Measurements from ENCODE around the gene USHBP1.
"Not testable (repeated sequence)": the region's sequence is repeated elsewhere in the genome, so short reads cannot be mapped to it uniquely, and the experiment has no call there.

USHBP1 gene

GRCh38 chr19:17296273-17296672 is 31.7 kb upstream of the USHBP1 start:
- DNase-seq (ENCODE audit: low read depth in 2 of 3, low spot score in 2 of 3) = no peak

DNA sequence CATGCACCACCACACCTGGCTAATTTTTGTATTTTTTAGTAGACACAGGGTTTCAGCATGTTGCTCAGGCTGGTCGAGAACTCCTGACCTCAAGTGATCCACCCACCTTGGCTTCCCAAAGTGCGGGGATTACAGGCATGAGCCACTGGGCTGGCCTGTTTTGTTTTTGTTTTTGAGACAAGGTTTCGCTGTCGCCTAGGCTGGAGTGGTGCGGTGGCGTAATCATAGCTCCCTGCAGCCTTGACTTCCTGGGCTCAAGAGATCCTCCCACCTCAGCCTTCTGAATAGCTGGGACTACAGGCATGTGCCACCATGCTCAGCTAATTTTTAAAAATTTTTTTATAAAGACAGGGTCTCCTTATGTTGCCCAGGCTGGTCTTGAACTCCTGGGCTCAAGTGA is 31.0 kb upstream of the USHBP1 start:
- DNase-seq (ENCODE audit: low read depth in 2 of 3, low spot score in 2 of 3) = not testable (repeated sequence)

- DNase-seq (ENCODE audit: low read depth in 2 of 3, low spot score in 2 of 3) = peak; percentile 42 to 50 (median 47)
Observed at GRCh38 chr19:17294051-17294891, 29.7 kb upstream of the USHBP1 start.

GRCh38 chr19:17293605-17294004 is 29.1 kb upstream of the USHBP1 start:
- DNase-seq (ENCODE audit: low read depth in 2 of 3, low spot score in 2 of 3) = no peak

GRCh38 chr19:17292301-17293074 is 27.9 kb upstream of the USHBP1 start:
- peak in 2 of 3 experiments; percentile 66 to 81 for DNase-seq (ENCODE audit: low read depth in 2 of 3, low spot score in 2 of 3)

DNA sequence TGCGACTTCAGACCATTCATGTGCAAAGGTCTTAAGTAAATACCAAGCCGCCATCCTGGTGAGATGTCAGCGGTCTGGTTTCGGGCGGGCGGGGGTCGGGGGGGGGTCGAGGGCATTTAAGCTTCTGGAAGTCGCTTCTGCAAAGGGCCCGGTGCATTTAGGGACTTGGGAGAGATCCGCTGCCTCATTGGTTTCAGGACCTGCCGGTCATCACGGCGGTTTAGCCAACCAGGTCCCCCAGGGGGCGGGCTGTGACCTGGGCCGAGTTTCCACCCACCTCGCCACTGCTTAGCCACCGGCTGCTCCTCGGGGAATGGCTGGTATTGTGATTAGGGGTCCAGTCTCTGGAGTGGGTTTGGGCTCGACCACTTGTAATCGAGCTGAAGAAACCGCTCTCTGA is 24.9 kb upstream of the USHBP1 start:
- peak in 1 of 3 experiments; percentile 40 for DNase-seq (ENCODE audit: low read depth in 2 of 3, low spot score in 2 of 3)

DNA sequence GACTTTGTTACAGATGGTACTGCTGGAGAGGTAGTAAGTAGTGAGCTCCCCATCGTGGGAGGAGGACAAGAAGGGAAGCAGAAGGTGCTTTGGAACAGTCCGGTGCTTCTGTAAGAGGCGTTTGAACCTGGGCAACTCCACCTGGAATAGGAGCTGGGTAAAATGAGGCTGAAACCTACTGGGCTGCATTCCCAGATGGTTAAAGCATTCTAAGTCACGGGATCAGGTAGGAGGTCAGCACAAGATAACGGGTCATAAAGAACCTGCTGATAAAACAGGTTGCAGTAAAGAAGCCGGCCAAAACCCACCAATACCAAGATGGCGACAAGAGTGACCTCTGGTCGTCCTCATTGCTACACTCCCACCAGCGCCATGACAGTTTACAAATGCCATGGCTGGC is 22.2 kb upstream of the USHBP1 start:
- no peak for DNase-seq (ENCODE audit: low read depth in 2 of 3, low spot score in 2 of 3)

- DNase-seq (ENCODE audit: low read depth in 2 of 3, low spot score in 2 of 3) = no peak
Observed at GRCh38 chr19:17286263-17286662, 21.7 kb upstream of the USHBP1 start.

GRCh38 chr19:17285415-17286135 is 21.0 kb upstream of the USHBP1 start:
- no peak for DNase-seq (ENCODE audit: low read depth in 2 of 3, low spot score in 2 of 3)

GRCh38 chr19:17283504-17283996 is 19.0 kb upstream of the USHBP1 start:
- no peak for DNase-seq (ENCODE audit: low read depth in 2 of 3, low spot score in 2 of 3)

GRCh38 chr19:17282488-17283125 is 18.1 kb upstream of the USHBP1 start:
- peak; percentile 60 to 72 (median 71) for DNase-seq (ENCODE audit: low read depth in 2 of 3, low spot score in 2 of 3)

DNA sequence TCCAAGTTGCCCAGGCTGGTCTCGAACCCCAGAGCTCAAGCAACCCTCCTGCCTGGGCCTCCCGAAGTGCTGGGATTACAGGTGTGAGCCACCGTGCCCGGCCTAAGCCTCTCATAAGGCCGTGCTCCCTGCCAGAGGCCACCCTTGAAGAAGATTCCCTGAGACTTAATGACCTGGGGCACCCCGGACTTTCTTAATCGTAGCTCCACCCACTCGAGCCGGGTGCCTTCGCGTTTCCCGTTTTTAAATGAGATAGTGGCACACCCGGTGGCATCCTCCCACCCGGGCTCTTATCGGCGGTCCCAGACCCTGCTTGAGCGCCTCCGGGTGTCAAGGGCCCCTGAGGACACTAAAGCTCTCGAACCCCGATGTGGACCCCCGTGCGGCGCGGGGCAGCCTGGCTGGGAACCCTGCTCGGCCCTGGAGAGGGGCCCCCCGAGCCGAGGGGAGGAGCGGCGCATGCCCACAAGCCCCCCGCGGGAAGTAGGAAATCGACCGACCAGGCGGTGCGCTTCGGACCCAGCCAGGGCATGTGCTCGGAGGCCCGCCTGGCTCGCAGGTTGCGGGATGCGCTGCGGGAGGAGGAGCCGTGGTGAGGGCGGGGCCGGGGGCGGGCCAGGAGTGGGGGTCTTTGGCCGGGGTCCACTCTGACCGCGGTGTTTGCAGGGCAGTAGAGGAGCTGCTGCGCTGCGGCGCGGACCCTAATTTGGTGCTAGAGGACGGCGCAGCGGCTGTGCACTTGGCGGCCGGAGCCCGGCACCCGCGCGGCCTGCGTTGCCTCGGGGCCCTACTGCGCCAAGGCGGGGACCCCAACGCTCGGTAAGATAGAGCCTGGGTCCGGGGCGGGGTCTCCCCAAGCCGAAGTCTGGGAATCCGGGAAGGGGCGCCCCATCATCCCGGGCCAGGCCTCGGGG is 17.1 kb upstream of the USHBP1 start, which contains the start of gene ANKLE1:
TSS of gene ANKLE1 (plus strand) at position 511 of the 914 bp plus-strand sequence. CDS start at position 531, 20 bp downstream.
- DNase-seq (ENCODE audit: low read depth in 2 of 3, low spot score in 2 of 3) = peak in 2 of 3 experiments; percentile 26 to 30

GRCh38 chr19:17279436-17279835 is 14.9 kb upstream of the USHBP1 start:
- DNase-seq (ENCODE audit: low read depth in 2 of 3, low spot score in 2 of 3) = no peak

GRCh38 chr19:17275441-17276175 is 11.1 kb upstream of the USHBP1 start:
- no peak for DNase-seq (ENCODE audit: low read depth in 2 of 3, low spot score in 2 of 3)

- DNase-seq (ENCODE audit: low read depth in 2 of 3, low spot score in 2 of 3) = not testable (repeated sequence)
Observed at GRCh38 chr19:17274892-17275291, 10.3 kb upstream of the USHBP1 start.

DNA sequence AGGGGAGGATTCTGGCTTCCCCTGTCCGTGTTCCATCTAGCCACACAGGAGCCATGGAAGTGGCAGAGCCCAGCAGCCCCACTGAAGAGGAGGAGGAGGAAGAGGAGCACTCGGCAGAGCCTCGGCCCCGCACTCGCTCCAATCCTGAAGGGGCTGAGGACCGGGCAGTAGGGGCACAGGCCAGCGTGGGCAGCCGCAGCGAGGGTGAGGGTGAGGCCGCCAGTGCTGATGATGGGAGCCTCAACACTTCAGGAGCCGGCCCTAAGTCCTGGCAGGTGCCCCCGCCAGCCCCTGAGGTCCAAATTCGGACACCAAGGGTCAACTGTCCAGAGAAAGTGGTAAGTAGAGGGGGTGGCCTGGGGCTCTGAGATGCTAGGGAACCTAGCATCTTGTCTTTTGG is 4.2 kb upstream of the USHBP1 start:
- DNase-seq (ENCODE audit: low read depth in 2 of 3, low spot score in 2 of 3) = no peak

- DNase-seq (ENCODE audit: low read depth in 2 of 3, low spot score in 2 of 3) = peak; percentile 67 to 83 (median 78)
Observed at GRCh38 chr19:17266975-17267788, 2.6 kb upstream of the USHBP1 start, which contains the start of gene BABAM1. BABAM1 (plus strand) TSS chr19:17267443; CDS start chr19:17268807, 1,364 bp downstream.

DNA sequence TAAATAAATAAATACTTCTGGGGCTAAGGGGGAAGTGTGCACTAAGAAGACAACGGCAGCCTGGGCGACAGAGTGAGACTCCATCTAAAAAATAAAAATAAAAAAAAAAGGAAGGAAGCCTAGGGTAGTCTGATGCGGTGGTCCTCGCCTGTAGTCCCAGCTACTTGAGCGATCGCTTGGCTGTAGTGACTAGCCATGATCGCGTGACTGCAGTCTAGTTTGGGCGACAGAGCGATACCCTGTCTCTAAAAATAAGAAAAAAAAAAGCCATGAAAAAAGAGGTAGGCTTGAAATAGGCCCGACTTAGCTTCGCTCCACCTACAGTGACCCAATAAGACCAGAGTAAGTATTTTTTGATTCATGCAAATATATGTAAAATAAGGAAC is 2.0 kb upstream of the USHBP1 start:
- no peak for DNase-seq (ENCODE audit: low read depth in 2 of 3, low spot score in 2 of 3)

Data from activated CD8-positive, alpha-beta memory T cell treated with anti-CD3 and anti-CD28 coated beads for 48 hours (primary cell).